ENCODE data around the gene SCN7A.

SCN7A gene

GRCh38 chr2:166494140-166494624 is at the start of gene SCN7A:
SCN7A (minus strand) TSS chr2:166494249; CDS start chr2:166477696, 16,553 bp downstream.
- no peaks in the 10 kb centered on the region for H3K27me3 ChIP-seq (ENCODE audit: low read length)
- no peaks in the 10 kb centered on the region for H3F3A ChIP-seq (ENCODE audit: insufficient read depth)
- H3K4me3 ChIP-seq (ENCODE audit: insufficient read depth, low read length, poor library complexity, severe bottlenecking): no peak within 1 kb of the TSS
- H3K4me2 ChIP-seq (ENCODE audit: low read depth, low read length, poor library complexity, severe bottlenecking): no peak within 1 kb of the TSS
- H3K27ac ChIP-seq (ENCODE audit: low read depth, low read length): no peak within 1 kb of the TSS
- H3K36me3 ChIP-seq (ENCODE audit: low read length): no peaks in the 10 kb centered on the region
- H3K9me3 ChIP-seq (ENCODE audit: insufficient read depth, low read length): no peaks in the 10 kb centered on the region
- no peak within 1 kb of the TSS for H3K9ac ChIP-seq (ENCODE audit: low read length)
- TF ChIP-seq CTCF (IDR thresholded peaks at IDR 0.05; ENCODE audit: insufficient read depth, low read length, poor library complexity, severe bottlenecking) (no peak), EZH2phosphoT487 (conservative IDR thresholded peaks at IDR 0.05; ENCODE audit: low read length) (no peak)
- H2AFZ ChIP-seq (ENCODE audit: low read depth, low read length, severe bottlenecking): no peak within 1 kb of the TSS
- no peaks in the 10 kb centered on the region for H3K9me2 ChIP-seq (replicated peaks; ENCODE audit: insufficient read depth, low read length)
- H3K79me2 ChIP-seq (ENCODE audit: insufficient read depth, low read length): no peaks in the 10 kb centered on the region
- H4K20me1 ChIP-seq (ENCODE audit: low read depth, low read length): no peaks in the 10 kb centered on the region

- Histone ChIP-seq H3K4me2 (ENCODE audit: low read depth, low read length, poor library complexity, severe bottlenecking) (no peak overlapping the region), H3K27ac (ENCODE audit: low read depth, low read length) (no peak overlapping the region), H3K9me3 (ENCODE audit: insufficient read depth, low read length) (no peaks in the 10 kb centered on the region), H3K36me3 (ENCODE audit: low read length) (no peaks in the 10 kb centered on the region), H3K27me3 (ENCODE audit: low read length) (no peaks in the 10 kb centered on the region), H3K9me2 (replicated peaks; ENCODE audit: insufficient read depth, low read length) (no peaks in the 10 kb centered on the region), H3K4me3 (ENCODE audit: insufficient read depth, low read length, poor library complexity, severe bottlenecking) (no peak overlapping the region), H3K79me2 (ENCODE audit: insufficient read depth, low read length) (no peaks in the 10 kb centered on the region), H4K20me1 (ENCODE audit: low read depth, low read length) (no peaks in the 10 kb centered on the region), H3F3A (ENCODE audit: insufficient read depth) (no peaks in the 10 kb centered on the region), H3K9ac (ENCODE audit: low read length) (no peak overlapping the region), H2AFZ (ENCODE audit: low read depth, low read length, severe bottlenecking) (no peak overlapping the region)
- TF ChIP-seq EZH2phosphoT487 (conservative IDR thresholded peaks at IDR 0.05; ENCODE audit: low read length) (no peak), CTCF (IDR thresholded peaks at IDR 0.05; ENCODE audit: insufficient read depth, low read length, poor library complexity, severe bottlenecking) (peak; percentile 61)
Observed at GRCh38 chr2:166539340-166540162, 45.5 kb upstream of the SCN7A start.

GRCh38 chr2:166536111-166536510 is 42.1 kb upstream of the SCN7A start:
- Histone ChIP-seq H3K27ac (ENCODE audit: low read depth, low read length) (no peak overlapping the region), H3K79me2 (ENCODE audit: insufficient read depth, low read length) (no peaks in the 10 kb centered on the region), H3K4me3 (ENCODE audit: insufficient read depth, low read length, poor library complexity, severe bottlenecking) (no peak overlapping the region), H4K20me1 (ENCODE audit: low read depth, low read length) (no peaks in the 10 kb centered on the region), H3K9ac (ENCODE audit: low read length) (no peak overlapping the region), H3K4me2 (ENCODE audit: low read depth, low read length, poor library complexity, severe bottlenecking) (no peak overlapping the region), H3K9me2 (replicated peaks; ENCODE audit: insufficient read depth, low read length) (no peaks in the 10 kb centered on the region), H3K27me3 (ENCODE audit: low read length) (no peaks in the 10 kb centered on the region), H3K9me3 (ENCODE audit: insufficient read depth, low read length) (no peaks in the 10 kb centered on the region), H3F3A (ENCODE audit: insufficient read depth) (no peaks in the 10 kb centered on the region), H3K36me3 (ENCODE audit: low read length) (no peaks in the 10 kb centered on the region), H2AFZ (ENCODE audit: low read depth, low read length, severe bottlenecking) (no peak overlapping the region)
- TF ChIP-seq EZH2phosphoT487 (conservative IDR thresholded peaks at IDR 0.05; ENCODE audit: low read length) (no peak), CTCF (IDR thresholded peaks at IDR 0.05; ENCODE audit: insufficient read depth, low read length, poor library complexity, severe bottlenecking) (no peak)
